Measurements from ENCODE around the gene KNDC1. TPM values are rescaled to one million over a fixed set of nuclear protein-coding genes. Genes with fewer than 3 reads are reported as not detected.

KNDC1 gene
- total and polyA plus RNA-seq, 2 of the 13 experiments (the other 11 are each of a cell fraction or from before 2014, with no cell fraction given): 0.69 TPM; not detected in 1

DNA sequence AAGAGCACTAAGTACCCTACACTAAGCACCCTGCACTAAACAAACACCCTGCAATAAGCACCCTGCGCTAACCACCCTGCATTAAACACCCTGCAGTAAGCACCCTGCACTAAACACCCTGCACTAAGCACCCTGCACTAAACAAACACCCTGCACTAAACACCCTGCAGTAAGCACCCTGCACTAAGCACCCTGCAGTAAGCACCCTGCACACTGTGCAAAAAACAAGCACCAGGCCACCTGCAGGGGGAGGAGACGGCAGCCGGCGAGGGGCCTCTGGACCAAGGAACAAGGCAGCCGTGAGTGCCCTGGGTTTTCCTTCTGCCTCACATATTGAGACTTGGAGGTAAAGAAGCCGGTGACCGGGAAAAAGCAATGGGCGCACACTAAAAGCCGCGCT is 30.2 kb downstream of the KNDC1 start:
- peaks cover 11 to 52% of the 10 kb centered on the region in 2 experiments; a peak in 4 of 5 replicates for H3K27me3 ChIP-seq (ENCODE audit: control insufficient read depth in 1 of 2, insufficient read depth in 2 of 2, low read length in 2 of 2)
- H3K4me3 ChIP-seq (replicated peaks in 1 of 3; ENCODE audit: insufficient read depth in 1 of 3, low read depth in 2 of 3, low read length in 3 of 3): no peak overlapping the region
- 41% methylated on average over 10 of the region's 10 CpGs for whole genome bisulfite sequencing (ENCODE audit: low lambda C conversion rate)
- DNase-seq (ENCODE audit: low spot score) (no peak), ATAC-seq (no peak), FAIRE-seq (no peak)
- no peaks in the 10 kb centered on the region for H3K36me3 ChIP-seq (replicated peaks in 1 of 2; ENCODE audit: control insufficient read depth in 1 of 2, insufficient read depth in 2 of 2, low read length in 2 of 2)
- intact Hi-C loops (cut with micrococcal nuclease; ENCODE audit: unreplicated experiment) (no loop called here), in situ Hi-C loops (cut with HindIII; ENCODE audit: extremely low pct_ligation_motif_present, low pct_unique_long_range_greater_than_20kb) (no loop called here)
- no peaks in the 10 kb centered on the region for H4K20me1 ChIP-seq (ENCODE audit: insufficient read depth, low read length)
- H3K79me2 ChIP-seq (ENCODE audit: insufficient read depth, low read length): no peaks in the 10 kb centered on the region
- BruUV-seq (replicated peaks): no TSS peak
- H3K4me1 ChIP-seq (ENCODE audit: insufficient read depth, low read length): peaks cover 10% of the 10 kb centered on the region; the same call in 1 of the 2 replicates
- H3K9ac ChIP-seq (ENCODE audit: insufficient read depth, low read depth, low read length): no peak overlapping the region
- no peaks in the 10 kb centered on the region for H3K9me3 ChIP-seq (ENCODE audit: low read length)
- ChIA-PET CTCF (ENCODE audit: low intra/inter-chr PET ratio, low total read pairs) (no interaction called here), POLR2A (no interaction called here)
- TF ChIP-seq, protein P1, sequence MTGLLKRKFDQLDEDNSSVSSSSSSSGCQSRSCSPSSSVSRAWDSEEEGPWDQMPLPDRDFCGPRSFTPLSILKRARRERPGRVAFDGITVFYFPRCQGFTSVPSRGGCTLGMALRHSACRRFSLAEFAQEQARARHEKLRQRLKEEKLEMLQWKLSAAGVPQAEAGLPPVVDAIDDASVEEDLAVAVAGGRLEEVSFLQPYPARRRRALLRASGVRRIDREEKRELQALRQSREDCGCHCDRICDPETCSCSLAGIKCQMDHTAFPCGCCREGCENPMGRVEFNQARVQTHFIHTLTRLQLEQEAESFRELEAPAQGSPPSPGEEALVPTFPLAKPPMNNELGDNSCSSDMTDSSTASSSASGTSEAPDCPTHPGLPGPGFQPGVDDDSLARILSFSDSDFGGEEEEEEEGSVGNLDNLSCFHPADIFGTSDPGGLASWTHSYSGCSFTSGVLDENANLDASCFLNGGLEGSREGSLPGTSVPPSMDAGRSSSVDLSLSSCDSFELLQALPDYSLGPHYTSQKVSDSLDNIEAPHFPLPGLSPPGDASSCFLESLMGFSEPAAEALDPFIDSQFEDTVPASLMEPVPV (CRISPR knock-in tag; IDR thresholded peaks at IDR 0.05): no peak
- peak; percentile 99 for TF ChIP-seq ZSCAN21 (CRISPR knock-in tag; IDR thresholded peaks at IDR 0.05; ENCODE audit: borderline replicate concordance)
- no peak overlapping the region for H3K27ac ChIP-seq (ENCODE audit: extremely low read length, insufficient read depth, low read length)
- H3K4me2 ChIP-seq (ENCODE audit: low read depth, low read length): no peak overlapping the region
- no peak overlapping the region for H2AFZ ChIP-seq (ENCODE audit: low read length)

GRCh38 chr10:133191651-133192050 is 31.6 kb downstream of the KNDC1 start:
- 8% methylated on average over 4 of the region's 4 CpGs for WGBS (ENCODE audit: low lambda C conversion rate)
- H3K4me1 ChIP-seq (ENCODE audit: insufficient read depth, low read length): peaks cover 10% of the 10 kb centered on the region; the same call in 1 of the 2 replicates
- no peak overlapping the region for H3K9ac ChIP-seq (ENCODE audit: insufficient read depth, low read depth, low read length)
- H3K4me3 ChIP-seq (replicated peaks in 1 of 3; ENCODE audit: insufficient read depth in 1 of 3, low read depth in 2 of 3, low read length in 3 of 3): no peak overlapping the region
- no peak overlapping the region for H3K4me2 ChIP-seq (ENCODE audit: low read depth, low read length)
- H3K79me2 ChIP-seq (ENCODE audit: insufficient read depth, low read length): no peaks in the 10 kb centered on the region
- intact Hi-C loops (cut with micrococcal nuclease; ENCODE audit: unreplicated experiment) (no loop called here), in situ Hi-C loops (cut with HindIII; ENCODE audit: extremely low pct_ligation_motif_present, low pct_unique_long_range_greater_than_20kb) (no loop called here)
- H3K36me3 ChIP-seq (replicated peaks in 1 of 2; ENCODE audit: control insufficient read depth in 1 of 2, insufficient read depth in 2 of 2, low read length in 2 of 2): no peaks in the 10 kb centered on the region
- TF ChIP-seq AHR (CRISPR knock-in tag; IDR thresholded peaks at IDR 0.05) (no peak), CHD4 (IDR thresholded peaks at IDR 0.05; ENCODE audit: borderline replicate concordance, low read length) (no peak), KLF13 (CRISPR knock-in tag; IDR thresholded peaks at IDR 0.05) (no peak), ZNF543 (CRISPR knock-in tag; IDR thresholded peaks at IDR 0.05) (no peak), NONO (IDR thresholded peaks at IDR 0.05) (no peak), NONO (CRISPR knock-in tag; conservative IDR thresholded peaks at IDR 0.05) (no peak), JARID2 (CRISPR knock-in tag; IDR thresholded peaks at IDR 0.05; ENCODE audit: insufficient replicate concordance) (no peak)
- DNase-seq (ENCODE audit: low spot score) (no peak), FAIRE-seq (no peak), ATAC-seq (no peak)
- H4K20me1 ChIP-seq (ENCODE audit: insufficient read depth, low read length): no peaks in the 10 kb centered on the region
- no peak overlapping the region for H3K27ac ChIP-seq (ENCODE audit: extremely low read length, insufficient read depth, low read length)
- no peaks in the 10 kb centered on the region for H3K9me3 ChIP-seq (ENCODE audit: low read length)
- no TSS peak for BruUV-seq (replicated peaks)
- ChIA-PET CTCF (ENCODE audit: low intra/inter-chr PET ratio, low total read pairs) (no interaction called here), POLR2A (no interaction called here)
- no peak overlapping the region for H2AFZ ChIP-seq (ENCODE audit: low read length)
- peaks cover 16 to 58% of the 10 kb centered on the region in 2 experiments; a peak in 4 of 5 replicates for H3K27me3 ChIP-seq (ENCODE audit: control insufficient read depth in 1 of 2, insufficient read depth in 2 of 2, low read length in 2 of 2)

Measured in HepG2 (cell line).